Keratinocyte (primary cell): ENCODE data around the gene B3GNT9. TPM values are rescaled to one million over a fixed set of nuclear protein-coding genes. Genes with fewer than 3 reads are reported as not detected.

ENCODE experiments used
- DNase-seq: peaks from one replicate; pipeline ENCODE4 v3.0.0-alpha.2; 2011; ENCODE audit warnings: low read depth, missing footprints, low spot score
- FAIRE-seq: peaks from 2 replicates; lab custom pipeline; 2011; peaks lifted over from hg19 to GRCh38; lab: Jason Lieb, UNC
- H2AFZ ChIP-seq: 2 replicates; pipeline ENCODE4 v1.6.0; 2012; ENCODE audit warnings: low read length, control low read depth, inconsistent platforms; ENCODE audit not compliant: control insufficient read depth
- H3K27ac ChIP-seq: 2 replicates; pipeline ENCODE4 v1.5.1; 2011; ENCODE audit warnings: low read length; ENCODE audit not compliant: control insufficient read depth, insufficient read depth
- H3K27me3 ChIP-seq: 3 replicates; pipeline ENCODE4 v1.6.0; 2011; ENCODE audit warnings: low read length; ENCODE audit not compliant: control insufficient read depth, insufficient read depth; ENCODE audit errors: extremely low read depth
- H3K36me3 ChIP-seq, 2 experiments: 2 replicates in 1 of 2; 3 replicates in 1 of 2; pipeline ENCODE4 v1.5.1; 2011; ENCODE audit warnings: low read length in 2 of 2, mild to moderate bottlenecking in 1 of 2; ENCODE audit not compliant: control insufficient read depth in 2 of 2, insufficient read depth in 2 of 2; ENCODE audit errors: extremely low read depth in 1 of 2
- H3K4me1 ChIP-seq: 3 replicates; pipeline ENCODE4 v1.5.1; 2011; ENCODE audit warnings: low read length; ENCODE audit not compliant: control insufficient read depth, insufficient read depth; ENCODE audit errors: extremely low read depth
- H3K4me2 ChIP-seq: 3 replicates; pipeline ENCODE4 v1.6.0; 2011; ENCODE audit warnings: low read depth, low read length; ENCODE audit not compliant: control insufficient read depth, insufficient read depth; ENCODE audit errors: extremely low read depth
- H3K4me3 ChIP-seq, 3 experiments: fragments of 200-600 bp in 1 of 3; sonication (generic) in 1 of 3; 2 replicates in 2 of 3; 3 replicates in 1 of 3; pipeline ENCODE4 v1.5.1; 2011 to 2016; ENCODE audit warnings: low read length in 3 of 3, mild to moderate bottlenecking in 3 of 3, control low read depth in 2 of 3, inconsistent platforms in 1 of 3, low read depth in 1 of 3, mixed read lengths in 1 of 3, mixed run types in 1 of 3, moderate library complexity in 1 of 3; ENCODE audit not compliant: control insufficient read depth in 2 of 3, insufficient read depth in 2 of 3; ENCODE audit errors: extremely low read depth in 1 of 3
- H3K79me2 ChIP-seq: 2 replicates; pipeline ENCODE4 v1.6.0; 2012; ENCODE audit warnings: low read length; ENCODE audit not compliant: control insufficient read depth, insufficient read depth
- H3K9ac ChIP-seq: 3 replicates; pipeline ENCODE4 v1.6.0; 2011; ENCODE audit warnings: low read length; ENCODE audit not compliant: control insufficient read depth, insufficient read depth; ENCODE audit errors: extremely low read depth
- H3K9me1 ChIP-seq: 3 replicates; pipeline ENCODE4 v1.6.0; 2011; ENCODE audit warnings: low read length; ENCODE audit not compliant: control insufficient read depth, insufficient read depth; ENCODE audit errors: extremely low read depth
- H3K9me3 ChIP-seq: 2 replicates; pipeline ENCODE4 v1.5.1; 2012; ENCODE audit warnings: low read depth, low read length; ENCODE audit not compliant: control insufficient read depth
- H4K20me1 ChIP-seq: 3 replicates; pipeline ENCODE4 v1.6.0; 2011; ENCODE audit warnings: low read length; ENCODE audit not compliant: control insufficient read depth, insufficient read depth; ENCODE audit errors: extremely low read depth
- CTCF ChIP-seq, 3 experiments: IDR thresholded peaks in 1 of 3; conservative IDR thresholded peaks in 1 of 3; optimal IDR thresholded peaks in 1 of 3; 2 replicates in 2 of 3; 3 replicates in 1 of 3; pipeline versions ENCODE3 to v1.5.1; 2011; ENCODE audit warnings: low read length in 3 of 3, mild to moderate bottlenecking in 3 of 3, moderate library complexity in 2 of 3, control low read depth in 1 of 3, inconsistent platforms in 1 of 3; ENCODE audit not compliant: insufficient read depth in 2 of 3; ENCODE audit errors: extremely low read depth in 1 of 3
- EZH2 ChIP-seq: IDR thresholded peaks from one replicate; pipeline ENCODE4 v1.6.1; 2012; ENCODE audit warnings: inconsistent platforms, mild to moderate bottlenecking, low read length, moderate library complexity
- dilution Hi-C: fragments of 300-500 bp; cut with MboI; formaldehyde crosslinking; loops from one replicate; pipeline ENCODE4 v1.7.0; 2020; ENCODE audit warnings: low sequenced_read_pairs; ENCODE audit not compliant: extremely low pct_ligation_motif_present
- polyA plus RNA-seq, 5 experiments: library from polyadenylated mRNA; depleted of rRNA in 3 of 5; stranded (reverse) in 3 of 5; stranded (forward) in 1 of 5; unstranded in 1 of 5; fragments of >200 nt; gene quantifications; 1 replicate in 1 of 5; 2 replicates in 3 of 5; 3 replicates in 1 of 5; pipeline versions ENCODE4 v1.2.1 to v1.2.3, GENCODE V29; 2011 to 2012; ENCODE audit warnings: missing spikeins in 2 of 5, low read depth in 1 of 5, low replicate concordance in 1 of 5

B3GNT9 gene
- polyA plus RNA-seq, 1 donor (not counting 4 experiments of a cell fraction or from before 2014, with no cell fraction given) = 2.6 TPM

GRCh38 chr16:67166598-67167168 is 15.9 kb upstream of the B3GNT9 start:
- H3K4me1 ChIP-seq = peaks cover 32% of the 10 kb centered on the region

GRCh38 chr16:67166110-67166547 is 15.3 kb upstream of the B3GNT9 start:
- no peaks in the 10 kb centered on the region for H3K79me2 ChIP-seq
- dilution Hi-C loops = no loop called here
- H3K9me3 ChIP-seq = no peaks in the 10 kb centered on the region
- H3K9me1 ChIP-seq = no peaks in the 10 kb centered on the region
- H2AFZ ChIP-seq = no peak overlapping the region
- DNase-seq (no peak), FAIRE-seq (no peak)
- no peak overlapping the region for H3K27ac ChIP-seq
- H3K27me3 ChIP-seq = peaks cover 7% of the 10 kb centered on the region
- no peak overlapping the region for H3K4me2 ChIP-seq
- peaks cover 34% of the 10 kb centered on the region for H3K4me1 ChIP-seq
- H3K36me3 ChIP-seq = no peaks in the 10 kb centered on the region
- no peak overlapping the region for H3K9ac ChIP-seq
- TF ChIP-seq EZH2 (no peak), CTCF (optimal IDR thresholded peaks at IDR 0.05 in 1 of 3, IDR thresholded peaks at IDR 0.05 in 1 of 3, conservative IDR thresholded peaks at IDR 0.05 in 1 of 3; ENCODE audit: extremely low read depth in 1 of 3, insufficient read depth in 2 of 3, low read length in 3 of 3) (no peak)
- H4K20me1 ChIP-seq = no peaks in the 10 kb centered on the region
- no peak overlapping the region for H3K4me3 ChIP-seq

More at GRCh38 chr16:67166598-67167168, 15.9 kb upstream of the B3GNT9 start:
- no peaks in the 10 kb centered on the region for H3K36me3 ChIP-seq
- no peak overlapping the region for H2AFZ ChIP-seq
- no peaks in the 10 kb centered on the region for H4K20me1 ChIP-seq
- H3K9ac ChIP-seq = no peak overlapping the region
- FAIRE-seq (no peak), DNase-seq (no peak)
- TF ChIP-seq EZH2 = no peak
- TF ChIP-seq CTCF (optimal IDR thresholded peaks at IDR 0.05 in 1 of 3, IDR thresholded peaks at IDR 0.05 in 1 of 3, conservative IDR thresholded peaks at IDR 0.05 in 1 of 3; ENCODE audit: extremely low read depth in 1 of 3, insufficient read depth in 2 of 3, low read length in 3 of 3) = no peak
- no peaks in the 10 kb centered on the region for H3K9me3 ChIP-seq
- H3K27ac ChIP-seq = no peak overlapping the region
- H3K9me1 ChIP-seq = no peaks in the 10 kb centered on the region
- no peak overlapping the region for H3K4me2 ChIP-seq
- dilution Hi-C loops = no loop called here
- peaks cover 7% of the 10 kb centered on the region for H3K27me3 ChIP-seq
- no peaks in the 10 kb centered on the region for H3K79me2 ChIP-seq
- H3K4me3 ChIP-seq = no peak overlapping the region
